ENCODE data around the gene GRIN2B. TPM values are rescaled to one million over a fixed set of nuclear protein-coding genes. Genes with fewer than 3 reads are reported as not detected.

Gene GRIN2B
- total and polyA plus RNA-seq, 9 of the 15 experiments (the other 6 are each of a cell fraction or from before 2014, with no cell fraction given): not detected

- POLR2A ChIA-PET: no interaction called here
- CTCF ChIA-PET (ENCODE audit: low intra/inter-chr PET ratio): no interaction called here
- H3K27ac ChIP-seq (ENCODE audit: extremely low read depth, low read depth, low read length): no peak overlapping the region
- no peaks in the 10 kb centered on the region for H4K20me1 ChIP-seq (replicated peaks; ENCODE audit: control insufficient read depth, insufficient read depth, low read length)
- ATAC-seq (no peak), DNase-seq (ENCODE audit: extremely low read depth in 1 of 4, low spot score in 3 of 4) (no peak), FAIRE-seq (no peak)
- in situ Hi-C loops (cut with MboI) (no loop called here), intact Hi-C loops (cut with micrococcal nuclease) (loop anchor here (10.0 kb wide), 1 partner anchor 213 kb away; no protein-coding TSS in a partner anchor)
- no peak overlapping the region for H2AFZ ChIP-seq (ENCODE audit: low read depth, low read length)
- no peaks in the 10 kb centered on the region for H3K9me1 ChIP-seq (ENCODE audit: control insufficient read depth, insufficient read depth, low read length)
- BruUV-seq (replicated peaks): no TSS peak
- H3K9me3 ChIP-seq (replicated peaks; ENCODE audit: control insufficient read depth, insufficient read depth, low read depth, low read length): no peaks in the 10 kb centered on the region
- no peaks in the 10 kb centered on the region for H3K36me3 ChIP-seq (ENCODE audit: control insufficient read depth, insufficient read depth, low read length)
- TF ChIP-seq, protein P1, sequence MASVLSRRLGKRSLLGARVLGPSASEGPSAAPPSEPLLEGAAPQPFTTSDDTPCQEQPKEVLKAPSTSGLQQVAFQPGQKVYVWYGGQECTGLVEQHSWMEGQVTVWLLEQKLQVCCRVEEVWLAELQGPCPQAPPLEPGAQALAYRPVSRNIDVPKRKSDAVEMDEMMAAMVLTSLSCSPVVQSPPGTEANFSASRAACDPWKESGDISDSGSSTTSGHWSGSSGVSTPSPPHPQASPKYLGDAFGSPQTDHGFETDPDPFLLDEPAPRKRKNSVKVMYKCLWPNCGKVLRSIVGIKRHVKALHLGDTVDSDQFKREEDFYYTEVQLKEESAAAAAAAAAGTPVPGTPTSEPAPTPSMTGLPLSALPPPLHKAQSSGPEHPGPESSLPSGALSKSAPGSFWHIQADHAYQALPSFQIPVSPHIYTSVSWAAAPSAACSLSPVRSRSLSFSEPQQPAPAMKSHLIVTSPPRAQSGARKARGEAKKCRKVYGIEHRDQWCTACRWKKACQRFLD (CRISPR knock-in tag; IDR thresholded peaks at IDR 0.05): no peak
- peak; percentile 55 for TF ChIP-seq RFX1 (IDR thresholded peaks at IDR 0.05)
- H3K4me1 ChIP-seq (replicated peaks in 1 of 2; ENCODE audit: control insufficient read depth in 2 of 2, insufficient read depth in 2 of 2, low read length in 2 of 2): no peaks in the 10 kb centered on the region
- H3K4me2 ChIP-seq (ENCODE audit: insufficient read depth, low read length): no peak overlapping the region
- no peak overlapping the region for H3K4me3 ChIP-seq
- no peaks in the 10 kb centered on the region for H3K79me2 ChIP-seq (ENCODE audit: control insufficient read depth, insufficient read depth, low read length)
- 0% methylated on average over 6 of the region's 6 CpGs for WGBS (ENCODE audit: insufficient coverage, low coverage, missing lambda C conversion rate)
- H3K9ac ChIP-seq (ENCODE audit: insufficient read depth in 1 of 2, low read depth in 2 of 2, low read length in 2 of 2): no peak overlapping the region
- H3K27me3 ChIP-seq (ENCODE audit: control insufficient read depth in 2 of 2, insufficient read depth in 2 of 2, low read length in 2 of 2): no peaks in the 10 kb centered on the region
Measured at GRCh38 chr12:13947276-13947946, 34.0 kb downstream of the GRIN2B start.

- in situ Hi-C loops (cut with MboI): no loop called here
- ATAC-seq (no peak), DNase-seq (ENCODE audit: extremely low read depth in 1 of 4, low spot score in 3 of 4) (no peak), FAIRE-seq (no peak)
- BruUV-seq (replicated peaks): no TSS peak
- no peaks in the 10 kb centered on the region for H4K20me1 ChIP-seq (replicated peaks; ENCODE audit: control insufficient read depth, insufficient read depth, low read length)
- H3K9me1 ChIP-seq (ENCODE audit: control insufficient read depth, insufficient read depth, low read length): no peaks in the 10 kb centered on the region
- H3K9me3 ChIP-seq (replicated peaks; ENCODE audit: control insufficient read depth, insufficient read depth, low read depth, low read length): no peaks in the 10 kb centered on the region
- H3K27me3 ChIP-seq (ENCODE audit: control insufficient read depth in 2 of 2, insufficient read depth in 2 of 2, low read length in 2 of 2): no peaks in the 10 kb centered on the region
- no peak overlapping the region for H3K9ac ChIP-seq (ENCODE audit: insufficient read depth in 1 of 2, low read depth in 2 of 2, low read length in 2 of 2)
- intact Hi-C loops (cut with micrococcal nuclease): loop anchor here (10.0 kb wide), 1 partner anchor 211 kb away; no protein-coding TSS in a partner anchor
- H2AFZ ChIP-seq (ENCODE audit: low read depth, low read length): no peak overlapping the region
- no peaks in the 10 kb centered on the region for H3K36me3 ChIP-seq (ENCODE audit: control insufficient read depth, insufficient read depth, low read length)
- no peaks in the 10 kb centered on the region for H3K79me2 ChIP-seq (ENCODE audit: control insufficient read depth, insufficient read depth, low read length)
- H3K27ac ChIP-seq (ENCODE audit: extremely low read depth, low read depth, low read length): no peak overlapping the region
- H3K4me1 ChIP-seq (replicated peaks in 1 of 2; ENCODE audit: control insufficient read depth in 2 of 2, insufficient read depth in 2 of 2, low read length in 2 of 2): no peaks in the 10 kb centered on the region
- POLR2A ChIA-PET: interaction anchor here (0.6 kb wide), 1 partner anchor 276 kb away, joined by 3 read pairs; no protein-coding TSS in a partner anchor
- CTCF ChIA-PET (ENCODE audit: low intra/inter-chr PET ratio): no interaction called here
- no peak overlapping the region for H3K4me2 ChIP-seq (ENCODE audit: insufficient read depth, low read length)
- H3K4me3 ChIP-seq: no peak overlapping the region
- TF ChIP-seq, protein P2, sequence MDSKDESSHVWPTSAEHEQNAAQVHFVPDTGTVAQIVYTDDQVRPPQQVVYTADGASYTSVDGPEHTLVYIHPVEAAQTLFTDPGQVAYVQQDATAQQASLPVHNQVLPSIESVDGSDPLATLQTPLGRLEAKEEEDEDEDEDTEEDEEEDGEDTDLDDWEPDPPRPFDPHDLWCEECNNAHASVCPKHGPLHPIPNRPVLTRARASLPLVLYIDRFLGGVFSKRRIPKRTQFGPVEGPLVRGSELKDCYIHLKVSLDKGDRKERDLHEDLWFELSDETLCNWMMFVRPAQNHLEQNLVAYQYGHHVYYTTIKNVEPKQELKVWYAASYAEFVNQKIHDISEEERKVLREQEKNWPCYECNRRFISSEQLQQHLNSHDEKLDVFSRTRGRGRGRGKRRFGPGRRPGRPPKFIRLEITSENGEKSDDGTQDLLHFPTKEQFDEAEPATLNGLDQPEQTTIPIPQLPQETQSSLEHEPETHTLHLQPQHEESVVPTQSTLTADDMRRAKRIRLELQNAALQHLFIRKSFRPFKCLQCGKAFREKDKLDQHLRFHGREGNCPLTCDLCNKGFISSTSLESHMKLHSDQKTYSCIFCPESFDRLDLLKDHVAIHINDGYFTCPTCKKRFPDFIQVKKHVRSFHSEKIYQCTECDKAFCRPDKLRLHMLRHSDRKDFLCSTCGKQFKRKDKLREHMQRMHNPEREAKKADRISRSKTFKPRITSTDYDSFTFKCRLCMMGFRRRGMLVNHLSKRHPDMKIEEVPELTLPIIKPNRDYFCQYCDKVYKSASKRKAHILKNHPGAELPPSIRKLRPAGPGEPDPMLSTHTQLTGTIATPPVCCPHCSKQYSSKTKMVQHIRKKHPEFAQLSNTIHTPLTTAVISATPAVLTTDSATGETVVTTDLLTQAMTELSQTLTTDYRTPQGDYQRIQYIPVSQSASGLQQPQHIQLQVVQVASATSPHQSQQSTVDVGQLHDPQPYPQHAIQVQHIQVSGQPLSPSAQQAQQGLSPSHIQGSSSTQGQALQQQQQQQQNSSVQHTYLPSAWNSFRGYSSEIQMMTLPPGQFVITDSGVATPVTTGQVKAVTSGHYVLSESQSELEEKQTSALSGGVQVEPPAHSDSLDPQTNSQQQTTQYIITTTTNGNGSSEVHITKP (IDR thresholded peaks at IDR 0.05; ENCODE audit: partially characterized antibody): no peak
- TF ChIP-seq KLF6 (CRISPR knock-in tag; IDR thresholded peaks at IDR 0.05; ENCODE audit: borderline replicate concordance) (no peak), CHD2 (IDR thresholded peaks at IDR 0.05; ENCODE audit: low read depth, low read length) (no peak), HBP1 (CRISPR knock-in tag; IDR thresholded peaks at IDR 0.05) (no peak), NCOA6 (IDR thresholded peaks at IDR 0.05) (no peak), ZSCAN32 (CRISPR knock-in tag; IDR thresholded peaks at IDR 0.05) (no peak)
Measured at GRCh38 chr12:13945641-13946040, 35.8 kb downstream of the GRIN2B start.
